ENCODE results near the gene RABAC1. TPM values are rescaled to one million over a fixed set of nuclear protein-coding genes. Genes with fewer than 3 reads are reported as not detected.

RABAC1 gene
- total and polyA plus RNA-seq, 2 experiments from 2014 or later, result 151 to 206 TPM

DNA sequence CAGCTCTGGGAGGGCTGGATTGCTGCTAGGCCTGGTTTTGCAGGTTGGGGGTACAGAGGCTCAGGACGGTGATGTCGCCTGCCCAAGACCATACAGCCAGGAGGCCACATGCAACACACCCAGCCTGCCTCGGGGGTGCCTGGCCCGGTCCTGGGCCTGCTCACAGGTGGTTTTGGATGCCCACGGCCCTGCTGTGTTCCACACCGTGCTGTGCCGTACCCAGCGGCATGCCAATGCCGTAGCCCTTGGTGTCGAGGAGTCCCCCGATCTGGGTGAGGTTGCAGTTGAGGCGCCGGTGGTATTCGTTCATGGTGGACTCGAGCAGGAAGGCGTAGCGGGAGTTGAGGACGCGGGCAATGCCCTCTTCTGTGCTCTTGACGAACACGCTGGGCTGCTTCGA lies 46.4 kb upstream of the RABAC1 start:
- Histone ChIP-seq H3K4me3 (no peak overlapping the region), H3K4me1 (ENCODE audit: insufficient read depth) (no peaks in the 10 kb centered on the region; the same call in 1 of the 2 replicates), H3K79me2 (replicated peaks; ENCODE audit: insufficient read depth) (no peaks in the 10 kb centered on the region), H3K27ac (ENCODE audit: low read depth) (no peak overlapping the region), H3F3A (replicated peaks; ENCODE audit: low read depth) (no peaks in the 10 kb centered on the region), H3K36me3 (ENCODE audit: insufficient read depth) (no peaks in the 10 kb centered on the region), H3K9me2 (ENCODE audit: insufficient read depth) (no peaks in the 10 kb centered on the region), H4K20me1 (replicated peaks; ENCODE audit: insufficient read depth) (no peaks in the 10 kb centered on the region; the same call in 1 of the 2 replicates), H2AFZ (no peak overlapping the region), H3K4me2 (no peak overlapping the region), H3K27me3 (ENCODE audit: insufficient read depth) (peaks cover 13% of the 10 kb centered on the region)
- ATAC-seq (no peak), DNase-seq (ENCODE audit: low spot score) (no peak)
- H3K27ac Mint-ChIP-seq, result no peak overlapping the region
- TF ChIP-seq, protein P1, sequence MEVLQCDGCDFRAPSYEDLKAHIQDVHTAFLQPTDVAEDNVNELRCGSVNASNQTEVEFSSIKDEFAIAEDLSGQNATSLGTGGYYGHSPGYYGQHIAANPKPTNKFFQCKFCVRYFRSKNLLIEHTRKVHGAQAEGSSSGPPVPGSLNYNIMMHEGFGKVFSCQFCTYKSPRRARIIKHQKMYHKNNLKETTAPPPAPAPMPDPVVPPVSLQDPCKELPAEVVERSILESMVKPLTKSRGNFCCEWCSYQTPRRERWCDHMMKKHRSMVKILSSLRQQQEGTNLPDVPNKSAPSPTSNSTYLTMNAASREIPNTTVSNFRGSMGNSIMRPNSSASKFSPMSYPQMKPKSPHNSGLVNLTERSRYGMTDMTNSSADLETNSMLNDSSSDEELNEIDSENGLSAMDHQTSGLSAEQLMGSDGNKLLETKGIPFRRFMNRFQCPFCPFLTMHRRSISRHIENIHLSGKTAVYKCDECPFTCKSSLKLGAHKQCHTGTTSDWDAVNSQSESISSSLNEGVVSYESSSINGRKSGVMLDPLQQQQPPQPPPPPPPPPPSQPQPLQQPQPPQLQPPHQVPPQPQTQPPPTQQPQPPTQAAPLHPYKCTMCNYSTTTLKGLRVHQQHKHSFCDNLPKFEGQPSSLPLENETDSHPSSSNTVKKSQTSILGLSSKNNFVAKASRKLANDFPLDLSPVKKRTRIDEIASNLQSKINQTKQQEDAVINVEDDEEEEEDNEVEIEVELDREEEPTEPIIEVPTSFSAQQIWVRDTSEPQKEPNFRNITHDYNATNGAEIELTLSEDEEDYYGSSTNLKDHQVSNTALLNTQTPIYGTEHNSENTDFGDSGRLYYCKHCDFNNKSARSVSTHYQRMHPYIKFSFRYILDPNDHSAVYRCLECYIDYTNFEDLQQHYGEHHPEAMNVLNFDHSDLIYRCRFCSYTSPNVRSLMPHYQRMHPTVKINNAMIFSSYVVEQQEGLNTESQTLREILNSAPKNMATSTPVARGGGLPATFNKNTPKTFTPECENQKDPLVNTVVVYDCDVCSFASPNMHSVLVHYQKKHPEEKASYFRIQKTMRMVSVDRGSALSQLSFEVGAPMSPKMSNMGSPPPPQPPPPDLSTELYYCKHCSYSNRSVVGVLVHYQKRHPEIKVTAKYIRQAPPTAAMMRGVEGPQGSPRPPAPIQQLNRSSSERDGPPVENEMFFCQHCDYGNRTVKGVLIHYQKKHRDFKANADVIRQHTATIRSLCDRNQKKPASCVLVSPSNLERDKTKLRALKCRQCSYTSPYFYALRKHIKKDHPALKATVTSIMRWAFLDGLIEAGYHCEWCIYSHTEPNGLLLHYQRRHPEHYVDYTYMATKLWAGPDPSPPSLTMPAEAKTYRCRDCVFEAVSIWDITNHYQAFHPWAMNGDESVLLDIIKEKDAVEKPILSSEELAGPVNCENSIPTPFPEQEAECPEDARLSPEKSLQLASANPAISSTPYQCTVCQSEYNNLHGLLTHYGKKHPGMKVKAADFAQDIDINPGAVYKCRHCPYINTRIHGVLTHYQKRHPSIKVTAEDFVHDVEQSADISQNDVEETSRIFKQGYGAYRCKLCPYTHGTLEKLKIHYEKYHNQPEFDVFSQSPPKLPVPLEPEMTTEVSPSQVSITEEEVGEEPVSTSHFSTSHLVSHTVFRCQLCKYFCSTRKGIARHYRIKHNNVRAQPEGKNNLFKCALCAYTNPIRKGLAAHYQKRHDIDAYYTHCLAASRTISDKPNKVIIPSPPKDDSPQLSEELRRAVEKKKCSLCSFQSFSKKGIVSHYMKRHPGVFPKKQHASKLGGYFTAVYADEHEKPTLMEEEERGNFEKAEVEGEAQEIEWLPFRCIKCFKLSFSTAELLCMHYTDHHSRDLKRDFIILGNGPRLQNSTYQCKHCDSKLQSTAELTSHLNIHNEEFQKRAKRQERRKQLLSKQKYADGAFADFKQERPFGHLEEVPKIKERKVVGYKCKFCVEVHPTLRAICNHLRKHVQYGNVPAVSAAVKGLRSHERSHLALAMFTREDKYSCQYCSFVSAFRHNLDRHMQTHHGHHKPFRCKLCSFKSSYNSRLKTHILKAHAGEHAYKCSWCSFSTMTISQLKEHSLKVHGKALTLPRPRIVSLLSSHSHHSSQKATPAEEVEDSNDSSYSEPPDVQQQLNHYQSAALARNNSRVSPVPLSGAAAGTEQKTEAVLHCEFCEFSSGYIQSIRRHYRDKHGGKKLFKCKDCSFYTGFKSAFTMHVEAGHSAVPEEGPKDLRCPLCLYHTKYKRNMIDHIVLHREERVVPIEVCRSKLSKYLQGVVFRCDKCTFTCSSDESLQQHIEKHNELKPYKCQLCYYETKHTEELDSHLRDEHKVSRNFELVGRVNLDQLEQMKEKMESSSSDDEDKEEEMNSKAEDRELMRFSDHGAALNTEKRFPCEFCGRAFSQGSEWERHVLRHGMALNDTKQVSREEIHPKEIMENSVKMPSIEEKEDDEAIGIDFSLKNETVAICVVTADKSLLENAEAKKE (CRISPR knock-in tag; IDR thresholded peaks at IDR 0.05), result no peak
- TF ChIP-seq ZNF114 (CRISPR knock-in tag; IDR thresholded peaks at IDR 0.05) (no peak), STAT1 (IDR thresholded peaks at IDR 0.05; ENCODE audit: unreplicated experiment) (no peak), EZH2 (IDR thresholded peaks at IDR 0.05; ENCODE audit: low read depth, unreplicated experiment) (no peak), NANOG (IDR thresholded peaks at IDR 0.05; ENCODE audit: borderline replicate concordance) (no peak), ETS1 (IDR thresholded peaks at IDR 0.05) (no peak)
- TF ChIP-seq, protein P2, sequence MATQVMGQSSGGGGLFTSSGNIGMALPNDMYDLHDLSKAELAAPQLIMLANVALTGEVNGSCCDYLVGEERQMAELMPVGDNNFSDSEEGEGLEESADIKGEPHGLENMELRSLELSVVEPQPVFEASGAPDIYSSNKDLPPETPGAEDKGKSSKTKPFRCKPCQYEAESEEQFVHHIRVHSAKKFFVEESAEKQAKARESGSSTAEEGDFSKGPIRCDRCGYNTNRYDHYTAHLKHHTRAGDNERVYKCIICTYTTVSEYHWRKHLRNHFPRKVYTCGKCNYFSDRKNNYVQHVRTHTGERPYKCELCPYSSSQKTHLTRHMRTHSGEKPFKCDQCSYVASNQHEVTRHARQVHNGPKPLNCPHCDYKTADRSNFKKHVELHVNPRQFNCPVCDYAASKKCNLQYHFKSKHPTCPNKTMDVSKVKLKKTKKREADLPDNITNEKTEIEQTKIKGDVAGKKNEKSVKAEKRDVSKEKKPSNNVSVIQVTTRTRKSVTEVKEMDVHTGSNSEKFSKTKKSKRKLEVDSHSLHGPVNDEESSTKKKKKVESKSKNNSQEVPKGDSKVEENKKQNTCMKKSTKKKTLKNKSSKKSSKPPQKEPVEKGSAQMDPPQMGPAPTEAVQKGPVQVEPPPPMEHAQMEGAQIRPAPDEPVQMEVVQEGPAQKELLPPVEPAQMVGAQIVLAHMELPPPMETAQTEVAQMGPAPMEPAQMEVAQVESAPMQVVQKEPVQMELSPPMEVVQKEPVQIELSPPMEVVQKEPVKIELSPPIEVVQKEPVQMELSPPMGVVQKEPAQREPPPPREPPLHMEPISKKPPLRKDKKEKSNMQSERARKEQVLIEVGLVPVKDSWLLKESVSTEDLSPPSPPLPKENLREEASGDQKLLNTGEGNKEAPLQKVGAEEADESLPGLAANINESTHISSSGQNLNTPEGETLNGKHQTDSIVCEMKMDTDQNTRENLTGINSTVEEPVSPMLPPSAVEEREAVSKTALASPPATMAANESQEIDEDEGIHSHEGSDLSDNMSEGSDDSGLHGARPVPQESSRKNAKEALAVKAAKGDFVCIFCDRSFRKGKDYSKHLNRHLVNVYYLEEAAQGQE (IDR thresholded peaks at IDR 0.05; ENCODE audit: unreplicated experiment), result no peak
- peaks cover 14% of the 10 kb centered on the region for H3K4me1 Mint-ChIP-seq
- peaks cover 30% of the 10 kb centered on the region; the same call in 2 of the 3 replicates for H3K36me3 Mint-ChIP-seq (ENCODE audit: low read depth)
- H3K9me3 Mint-ChIP-seq, result no peaks in the 10 kb centered on the region; the same call in 2 of the 3 replicates
- no peak overlapping the region for H3K4me3 Mint-ChIP-seq
- peaks cover 21% of the 10 kb centered on the region for H3K27me3 Mint-ChIP-seq (ENCODE audit: insufficient read depth, low read depth, poor library complexity)
